Immature natural killer cell (primary cell): Measurements from ENCODE around the gene F5. TPM values are rescaled to one million over a fixed set of nuclear protein-coding genes. Genes with fewer than 3 reads are reported as not detected.
"Not testable (repeated sequence)": the region's sequence is repeated elsewhere in the genome, so short reads cannot be mapped to it uniquely, and the experiment has no call there.

Source experiments
- DNase-seq, 3 donors: peaks; one replicate each; pipeline ENCODE4 v3.0.0; 2022; ENCODE audit warnings: mixed read lengths in 1 of 3
- H3K27ac Mint-ChIP-seq, 6 donors: one replicate each; pipeline ENCODE4 v1.8.0; 2020; ENCODE audit warnings: mixed read lengths in 6 of 6, mild to moderate bottlenecking in 5 of 6, inconsistent platforms in 4 of 6, moderate library complexity in 3 of 6
- H3K27me3 Mint-ChIP-seq, 3 donors: one replicate each; pipeline ENCODE4 v1.8.0; 2020 to 2021; ENCODE audit warnings: low read depth in 3 of 3, mild to moderate bottlenecking in 3 of 3, mixed read lengths in 3 of 3, moderate library complexity in 3 of 3, inconsistent platforms in 1 of 3
- H3K36me3 Mint-ChIP-seq, 3 donors: one replicate each; pipeline ENCODE4 v1.8.0; 2020; ENCODE audit warnings: mixed read lengths in 3 of 3, inconsistent platforms in 2 of 3, mild to moderate bottlenecking in 2 of 3
- H3K4me1 Mint-ChIP-seq, 2 donors: one replicate each; pipeline ENCODE4 v1.8.0; 2020; ENCODE audit warnings: inconsistent platforms in 2 of 2, mild to moderate bottlenecking in 2 of 2, mixed read lengths in 2 of 2, moderate library complexity in 1 of 2
- H3K4me3 Mint-ChIP-seq, 5 donors: one replicate each; pipeline ENCODE4 v1.8.0; 2020; ENCODE audit warnings: mild to moderate bottlenecking in 5 of 5, mixed read lengths in 5 of 5, inconsistent platforms in 3 of 5, moderate library complexity in 3 of 5
- H3K9me3 Mint-ChIP-seq, 6 donors: one replicate each; pipeline ENCODE4 v1.8.0; 2020; ENCODE audit warnings: mild to moderate bottlenecking in 6 of 6, mixed read lengths in 6 of 6, inconsistent platforms in 4 of 6, moderate library complexity in 3 of 6
- polyA plus RNA-seq, 3 donors: library from polyadenylated mRNA; unstranded; fragments of 300-500 nt; fragmentation: Illumina TruSeq; gene quantifications; one replicate each; pipeline ENCODE4 v1.2.3, GENCODE V29; 2021

The F5 gene
- polyA plus RNA-seq, 3 donors from 2014 or later = 0.08 to 1.3 (median 0.09) TPM

DNA sequence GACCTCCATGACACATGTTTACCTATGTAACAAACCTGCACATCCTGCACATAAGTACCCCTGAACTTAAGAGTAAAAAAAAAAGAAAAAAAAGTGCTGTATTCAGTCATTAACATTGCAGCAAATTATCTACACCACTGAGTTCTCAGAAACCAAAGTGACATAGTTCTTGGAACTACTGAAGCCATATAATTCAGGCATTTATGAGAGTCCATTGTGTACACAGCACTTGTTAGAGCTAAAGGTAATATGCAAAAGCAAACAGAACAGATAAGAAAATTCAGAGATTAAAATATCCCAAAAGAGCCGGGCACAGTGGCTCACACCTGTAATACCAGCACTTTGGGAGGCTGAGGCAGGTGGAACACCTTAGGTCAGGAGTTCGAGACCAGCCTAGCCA, 38.0 kb downstream of the F5 start:
- no peak for DNase-seq
- Mint-ChIP-seq H3K4me1 (no peaks in the 10 kb centered on the region), H3K27me3 (peaks cover 0 to 5% (median 0%) of the 10 kb centered on the region in 3 donors), H3K36me3 (no peaks in the 10 kb centered on the region), H3K4me3 (no peak overlapping the region), H3K9me3 (no peaks in the 10 kb centered on the region), H3K27ac (no peak overlapping the region)

DNA sequence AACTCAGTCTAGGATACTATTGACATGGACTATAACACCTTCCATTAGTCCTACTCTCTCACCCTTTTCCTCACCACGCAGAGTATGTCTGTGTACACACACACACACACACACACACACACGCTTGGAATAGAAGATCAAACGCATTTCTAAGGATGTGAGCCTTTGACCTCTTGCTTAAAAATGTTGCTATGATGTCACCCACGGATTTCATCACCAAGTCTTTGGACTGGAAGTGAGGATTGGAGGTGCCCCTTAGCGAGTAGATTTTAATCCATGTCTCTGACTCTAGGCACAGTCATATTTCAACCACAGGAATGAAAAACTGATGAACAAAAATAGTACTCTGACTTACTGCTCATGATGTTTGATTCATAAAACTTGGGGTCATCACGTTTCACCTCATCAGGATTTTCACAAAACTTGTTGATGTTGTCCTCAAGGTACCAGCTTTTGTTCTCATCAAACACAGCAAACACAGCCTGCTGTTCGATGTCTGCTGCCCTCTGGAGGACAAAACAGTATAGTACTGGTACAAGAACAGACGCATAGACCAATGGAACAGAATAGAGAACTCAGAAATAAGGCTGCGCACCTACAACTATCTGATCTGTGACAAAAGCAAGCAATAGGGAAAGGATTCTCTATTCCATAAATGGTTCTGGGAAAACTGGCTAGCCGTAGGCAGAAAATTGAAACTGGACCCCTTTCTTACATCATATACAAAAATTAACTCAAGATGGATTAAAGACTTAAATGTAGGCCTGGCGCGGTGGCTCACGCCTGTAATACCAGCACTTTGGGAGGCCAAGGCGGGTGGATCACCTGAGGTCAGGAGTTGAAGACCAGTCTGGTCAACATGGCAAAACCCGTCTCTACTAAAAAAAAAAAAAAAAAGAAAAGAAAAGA, 39.9 kb downstream of the F5 start:
- H3K4me1 Mint-ChIP-seq = no peaks in the 10 kb centered on the region
- H3K4me3 Mint-ChIP-seq = no peak overlapping the region
- no peaks in the 10 kb centered on the region for H3K36me3 Mint-ChIP-seq
- H3K27me3 Mint-ChIP-seq = peaks cover 0 to 9% (median 2%) of the 10 kb centered on the region in 3 donors
- peak; percentile 52 to 68 (median 59) for DNase-seq
- no peak overlapping the region for H3K27ac Mint-ChIP-seq
- H3K9me3 Mint-ChIP-seq = no peaks in the 10 kb centered on the region

DNA sequence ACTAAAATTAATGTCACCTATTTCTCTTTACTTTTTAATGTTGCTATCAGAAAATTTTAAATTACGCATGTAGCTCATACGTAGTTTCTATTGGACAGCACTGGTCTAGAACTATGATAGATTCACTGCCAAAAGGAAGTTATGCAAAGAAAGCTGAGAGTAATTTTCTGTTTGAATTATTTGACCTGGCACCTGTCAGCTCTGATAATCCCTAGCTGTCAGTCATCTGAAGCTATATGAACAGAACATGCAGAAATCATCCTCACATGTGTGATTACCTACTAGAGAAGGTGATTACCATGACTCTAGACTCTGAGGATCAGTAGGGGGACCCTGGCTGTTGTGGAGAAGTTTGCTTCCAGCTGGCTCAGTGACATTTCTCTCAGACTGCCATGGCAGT, 40.8 kb downstream of the F5 start:
- DNase-seq = no peak
- Mint-ChIP-seq H3K4me3 (no peak overlapping the region), H3K36me3 (no peaks in the 10 kb centered on the region), H3K4me1 (no peaks in the 10 kb centered on the region), H3K27me3 (peaks cover 0 to 9% (median 2%) of the 10 kb centered on the region in 3 donors), H3K9me3 (no peaks in the 10 kb centered on the region), H3K27ac (no peak overlapping the region)

DNA sequence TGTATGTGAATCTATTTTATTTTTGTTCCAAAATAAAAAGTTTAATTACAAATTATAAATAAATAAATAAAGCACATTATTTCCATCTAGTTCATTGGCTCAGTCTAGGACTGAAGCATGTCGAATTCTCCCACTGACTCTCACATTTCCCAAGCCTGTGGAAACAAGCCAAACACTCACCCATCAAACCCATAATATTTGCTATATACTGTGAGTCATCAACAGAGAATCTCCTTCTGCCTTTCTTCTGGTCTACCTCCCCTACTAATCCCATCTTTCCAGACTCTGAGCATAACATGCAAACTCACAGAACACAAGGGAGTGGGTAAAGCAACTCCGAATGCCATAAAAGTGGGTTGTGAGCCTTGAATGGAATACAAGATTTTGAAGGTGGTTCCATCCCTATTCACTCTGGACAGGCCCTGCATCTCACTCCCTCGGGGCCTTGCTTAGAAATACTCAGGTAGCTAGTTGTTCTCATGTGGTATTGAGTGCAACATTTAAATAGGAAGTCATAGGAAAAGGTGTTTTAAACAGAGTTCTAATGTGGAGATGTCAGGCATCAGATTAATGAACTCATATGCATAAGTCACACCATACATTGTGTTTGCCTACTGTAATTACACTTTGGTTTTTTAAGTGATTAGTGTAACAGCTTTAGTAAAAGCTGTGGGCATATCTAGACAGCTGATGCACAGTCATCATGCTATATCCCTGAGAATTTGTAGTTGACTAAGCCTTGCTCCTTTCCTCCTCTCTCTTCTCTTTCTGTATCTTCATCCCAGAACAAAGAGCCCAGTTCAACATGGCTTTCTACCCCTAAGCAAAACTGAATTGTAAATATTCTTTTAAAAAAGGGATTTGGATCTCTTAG, 47.0 kb downstream of the F5 start:
- Mint-ChIP-seq H3K4me3 (no peak overlapping the region), H3K9me3 (no peaks in the 10 kb centered on the region), H3K27me3 (peaks cover 3 to 14% (median 3%) of the 10 kb centered on the region in 3 donors), H3K36me3 (no peaks in the 10 kb centered on the region), H3K4me1 (no peaks in the 10 kb centered on the region), H3K27ac (no peak overlapping the region)
- no peak for DNase-seq

DNA sequence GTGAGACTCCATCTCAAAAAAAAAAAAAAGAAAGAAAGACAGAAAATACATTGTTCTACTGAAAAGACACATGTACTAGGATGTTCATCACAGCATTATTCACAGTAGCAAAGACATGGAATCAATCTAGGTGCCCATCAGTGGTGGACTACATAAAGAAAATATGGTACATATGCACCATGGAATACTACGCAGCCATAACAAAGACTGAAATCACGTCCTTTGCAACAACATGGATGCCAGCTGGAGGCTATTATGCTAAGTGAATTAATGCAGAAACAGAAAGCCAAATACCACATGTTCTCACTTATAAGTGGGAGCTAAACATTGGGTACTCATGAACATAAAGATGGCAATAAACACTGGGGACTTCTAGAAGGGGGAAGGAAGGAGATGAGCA, 51.6 kb downstream of the F5 start:
- Mint-ChIP-seq H3K9me3 (no peaks in the 10 kb centered on the region), H3K27me3 (peaks cover 3 to 16% (median 4%) of the 10 kb centered on the region in 3 donors), H3K27ac (no peak overlapping the region), H3K36me3 (no peaks in the 10 kb centered on the region), H3K4me3 (no peak overlapping the region), H3K4me1 (no peaks in the 10 kb centered on the region)
- DNase-seq = no peak

DNA sequence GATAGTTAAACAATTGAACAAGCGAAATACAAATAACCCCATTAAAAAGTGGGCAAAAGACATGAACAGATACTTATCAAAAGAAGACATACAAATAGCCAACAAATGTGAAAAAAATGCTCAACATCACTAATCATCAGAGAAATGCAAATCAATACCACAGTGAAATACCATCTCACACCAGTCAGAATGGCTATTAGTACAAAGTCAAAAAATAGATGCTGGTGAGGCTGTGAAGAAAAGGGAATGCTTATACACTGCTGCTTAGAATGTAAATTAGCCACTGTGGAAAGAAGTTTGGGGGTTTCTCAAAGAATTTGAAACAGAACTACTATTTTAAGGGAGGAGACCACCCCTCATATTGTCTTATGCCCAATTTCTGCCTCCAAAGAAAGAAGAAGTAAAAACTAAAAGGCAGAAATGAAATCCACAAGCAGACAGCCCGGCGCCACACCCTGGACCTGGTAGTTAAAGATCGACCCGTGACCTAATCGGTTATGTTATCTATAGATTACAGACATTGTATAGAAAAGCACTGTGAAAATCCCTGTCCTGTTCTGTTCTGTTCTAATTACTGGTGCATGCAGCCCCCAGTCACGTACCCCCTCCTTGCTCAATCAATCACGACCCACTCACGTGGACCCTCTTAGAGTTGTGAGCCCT, 52.6 kb downstream of the F5 start:
- DNase-seq, H3K36me3 Mint-ChIP-seq, H3K27ac Mint-ChIP-seq, H3K4me3 Mint-ChIP-seq, H3K4me1 Mint-ChIP-seq, H3K9me3 Mint-ChIP-seq: not testable (repeated sequence)
- H3K27me3 Mint-ChIP-seq = peaks cover 3 to 14% (median 4%) of the 10 kb centered on the region in 3 donors

DNA sequence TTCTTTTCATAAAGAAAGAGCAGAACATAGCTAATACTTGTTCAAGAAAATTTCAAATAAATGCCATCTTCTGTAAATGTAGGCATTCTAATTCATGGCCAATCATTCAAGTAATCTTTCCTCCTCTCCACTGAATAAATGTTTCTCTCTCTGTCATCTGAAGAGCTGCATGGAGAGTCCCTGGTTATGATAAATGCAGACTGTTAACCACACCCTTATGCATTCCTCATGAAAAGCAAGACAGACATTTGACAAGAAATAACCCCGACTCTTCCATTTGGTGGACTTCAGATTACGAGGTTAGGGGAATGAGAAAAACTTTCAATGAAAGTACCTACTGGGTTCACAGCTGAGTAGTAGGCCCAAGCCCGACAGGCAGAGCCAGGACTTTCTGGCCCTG, 55.8 kb downstream of the F5 start:
- DNase-seq = no peak
- Mint-ChIP-seq H3K27me3 (peaks cover 3 to 14% (median 3%) of the 10 kb centered on the region in 3 donors), H3K36me3 (no peaks in the 10 kb centered on the region), H3K9me3 (no peaks in the 10 kb centered on the region), H3K4me3 (no peak overlapping the region), H3K4me1 (peaks cover 1 to 5% of the 10 kb centered on the region in 2 donors), H3K27ac (no peak overlapping the region)

DNA sequence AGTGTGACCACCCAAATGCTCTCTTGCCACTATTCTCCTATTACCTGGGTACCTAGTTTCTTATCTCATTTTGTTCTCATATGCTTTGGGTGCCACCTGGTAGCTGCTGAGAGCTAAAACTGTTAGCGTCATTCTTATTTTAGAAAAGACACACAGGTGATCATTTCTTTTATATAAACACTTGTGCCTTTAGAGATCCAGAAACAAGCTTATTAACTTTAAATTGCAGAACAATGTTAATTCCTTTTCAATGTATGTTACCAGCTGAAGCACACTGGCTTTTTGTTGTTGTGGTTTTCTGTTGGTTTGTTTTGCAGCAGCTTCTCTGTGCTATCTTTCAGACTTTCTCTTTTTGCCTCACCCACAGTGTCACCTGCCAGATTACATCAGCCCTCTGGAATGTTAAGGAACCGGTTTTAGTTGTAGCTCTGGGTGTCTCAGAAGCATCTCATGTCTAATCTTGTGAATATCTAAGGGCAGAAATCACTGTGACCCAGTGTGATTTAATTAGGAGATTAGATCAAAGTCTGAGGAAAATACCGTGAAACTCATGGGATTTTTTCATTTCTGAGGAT, 57.1 kb downstream of the F5 start:
- Mint-ChIP-seq H3K4me3 (no peak overlapping the region), H3K27me3 (peaks cover 0 to 10% (median 3%) of the 10 kb centered on the region in 3 donors), H3K9me3 (no peaks in the 10 kb centered on the region), H3K27ac (no peak overlapping the region), H3K4me1 (peaks cover 1 to 5% of the 10 kb centered on the region in 2 donors), H3K36me3 (no peaks in the 10 kb centered on the region)
- no peak for DNase-seq

DNA sequence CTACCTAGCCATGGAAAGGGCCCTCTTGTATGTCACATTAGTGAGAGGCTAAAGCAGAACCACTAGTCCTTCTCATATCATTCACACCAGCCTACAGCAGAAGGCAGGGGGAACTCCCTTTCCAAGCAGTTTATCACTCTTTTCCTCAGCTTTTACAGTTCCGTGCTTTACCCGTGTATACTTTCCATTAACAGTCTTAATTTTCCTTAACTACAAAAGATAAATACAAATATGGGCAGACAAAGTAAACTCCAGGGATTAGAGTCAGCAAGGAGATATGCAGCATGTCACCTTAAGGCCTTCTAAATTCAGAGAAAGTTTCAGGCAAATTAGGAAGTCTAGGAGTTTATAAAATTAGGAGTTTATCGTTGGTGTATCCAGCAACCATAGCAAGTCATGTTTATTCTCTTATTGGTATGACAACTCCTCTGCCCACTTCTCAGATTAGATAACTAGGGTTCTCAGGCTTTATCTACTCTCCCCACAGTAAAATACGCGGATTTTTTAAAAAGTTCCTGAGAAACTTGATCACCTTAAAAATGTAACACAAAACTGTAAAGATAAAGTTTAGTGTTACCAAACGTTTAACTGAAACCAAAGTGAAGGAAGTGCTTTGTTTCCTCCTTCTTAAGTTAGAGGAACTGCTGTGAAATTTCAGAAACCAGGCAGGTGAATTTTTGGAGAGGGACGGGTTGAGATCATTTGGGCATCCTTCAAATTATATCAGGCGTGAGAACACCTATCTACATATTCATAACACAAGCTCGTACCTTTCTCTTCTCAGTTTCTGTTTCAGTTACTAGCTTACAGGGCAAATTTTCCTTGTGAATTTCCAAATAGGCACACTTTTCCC, 57.8 kb downstream of the F5 start:
- Mint-ChIP-seq H3K36me3 (no peaks in the 10 kb centered on the region), H3K27ac (no peak overlapping the region), H3K4me3 (no peak overlapping the region)

DNA sequence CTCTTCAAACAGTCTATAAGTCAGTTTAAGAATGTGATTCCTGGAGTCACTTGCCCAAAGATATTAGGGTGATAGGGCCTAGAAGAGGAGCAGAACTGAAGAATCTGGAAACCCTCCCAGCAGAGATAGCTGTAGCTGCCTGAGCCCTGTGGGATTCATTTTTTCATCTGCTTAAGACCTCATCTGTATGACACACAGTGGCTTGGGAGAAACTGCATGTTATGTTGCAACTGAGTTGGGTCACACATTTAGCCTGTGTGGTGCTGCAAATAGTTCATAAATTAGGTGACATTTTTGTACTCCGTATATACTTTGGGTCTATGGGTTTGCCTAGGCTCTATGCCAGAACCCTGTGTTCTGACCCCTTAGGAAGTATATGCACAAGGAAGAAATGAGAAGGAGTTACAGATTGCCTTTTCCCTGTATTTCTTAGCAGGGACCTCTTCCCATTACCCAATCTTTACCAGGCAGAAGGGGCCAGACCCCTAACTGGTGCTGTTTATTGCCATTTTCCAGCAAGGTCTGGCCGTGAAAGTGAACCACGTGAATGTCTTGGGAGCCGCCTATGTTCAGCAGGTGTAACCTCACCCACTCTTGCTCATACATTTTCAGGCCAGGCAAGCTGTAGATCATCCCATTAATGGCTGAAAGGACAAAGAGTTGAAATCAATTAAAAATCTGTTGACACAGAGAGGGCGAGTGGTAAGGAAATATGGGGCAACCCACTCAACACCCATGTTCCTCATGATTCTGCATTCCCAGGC, 58.6 kb downstream of the F5 start:
- Mint-ChIP-seq H3K27ac (no peak overlapping the region), H3K4me1 (peaks cover 1 to 5% of the 10 kb centered on the region in 2 donors), H3K9me3 (no peaks in the 10 kb centered on the region), H3K36me3 (no peaks in the 10 kb centered on the region), H3K4me3 (no peak overlapping the region), H3K27me3 (peaks cover 0 to 5% (median 0%) of the 10 kb centered on the region in 3 donors)
- DNase-seq = no peak

More for the DNA sequence above, 57.8 kb downstream of the F5 start:
- peaks cover 0 to 5% (median 3%) of the 10 kb centered on the region in 3 donors for H3K27me3 Mint-ChIP-seq
- no peak for DNase-seq
- no peaks in the 10 kb centered on the region for H3K9me3 Mint-ChIP-seq
- peaks cover 1 to 5% of the 10 kb centered on the region in 2 donors for H3K4me1 Mint-ChIP-seq

DNA sequence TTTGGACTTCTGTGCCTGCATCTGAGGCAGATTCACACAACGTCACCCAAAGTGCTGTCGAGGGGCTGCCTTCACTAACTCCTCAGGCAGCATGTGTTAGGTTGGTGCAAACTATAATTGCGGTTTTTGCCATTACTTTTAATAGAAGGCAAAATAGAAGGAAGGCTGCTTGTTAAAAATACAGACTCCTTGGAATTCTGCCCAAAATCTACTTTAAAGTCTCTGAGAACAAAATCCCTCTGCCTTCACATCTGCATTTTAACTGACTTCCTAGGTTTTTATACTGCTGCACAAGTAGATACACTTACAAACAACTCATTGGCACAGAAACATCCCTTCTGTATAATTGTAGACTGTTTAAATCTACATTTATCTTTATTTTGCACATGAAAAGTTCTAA, 59.3 kb downstream of the F5 start:
- H3K9me3 Mint-ChIP-seq = no peaks in the 10 kb centered on the region
- H3K27ac Mint-ChIP-seq = no peak overlapping the region
- no peak overlapping the region for H3K4me3 Mint-ChIP-seq
- peaks cover 1 to 5% of the 10 kb centered on the region in 2 donors for H3K4me1 Mint-ChIP-seq
- H3K36me3 Mint-ChIP-seq = no peaks in the 10 kb centered on the region
- DNase-seq = no peak
- peaks cover 0 to 5% (median 0%) of the 10 kb centered on the region in 3 donors for H3K27me3 Mint-ChIP-seq

DNA sequence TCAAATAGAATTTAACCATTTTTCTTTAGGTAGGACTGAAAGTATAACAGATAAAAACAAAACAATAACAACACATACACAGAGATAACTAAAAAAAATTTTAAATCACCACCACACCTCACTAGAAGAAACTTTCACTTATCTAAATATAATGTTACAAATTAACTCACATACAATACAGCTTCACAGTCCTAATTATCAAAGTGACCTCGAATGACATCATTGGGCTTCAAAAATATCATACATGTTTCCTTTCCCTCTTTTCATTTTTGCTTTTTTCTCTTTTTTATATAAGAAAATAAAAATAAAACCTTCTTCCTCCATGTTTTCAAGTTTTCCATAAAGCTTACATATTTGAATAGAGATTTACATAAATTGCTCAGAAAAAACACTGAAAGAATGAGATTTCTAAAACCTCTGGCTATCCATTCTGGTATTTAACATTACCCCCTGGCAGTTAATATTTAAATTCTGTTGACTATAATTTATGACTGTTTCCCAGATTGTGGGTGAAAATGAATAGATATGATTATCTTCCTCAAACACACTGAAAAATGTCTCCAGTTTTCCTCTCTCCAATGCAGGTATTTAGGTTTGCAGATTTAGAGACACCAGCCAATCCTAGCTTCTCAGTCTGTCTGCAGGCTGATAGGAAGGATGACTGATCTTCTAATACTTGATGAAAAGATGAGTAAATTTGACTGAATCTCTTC, 60.0 kb downstream of the F5 start:
- Mint-ChIP-seq H3K9me3 (no peaks in the 10 kb centered on the region), H3K36me3 (no peaks in the 10 kb centered on the region), H3K4me1 (peaks cover 1 to 5% of the 10 kb centered on the region in 2 donors), H3K27me3 (peaks cover 0 to 2% (median 0%) of the 10 kb centered on the region in 3 donors), H3K4me3 (no peak overlapping the region), H3K27ac (no peak overlapping the region)
- no peak for DNase-seq
